IMR-90 (cell line): Measurements from ENCODE around the gene FRS3.

Experiments used
- BHLHE40 ChIP-seq: fragments of 150-350 bp; IDR thresholded peaks from 2 replicates; pipeline ENCODE4 v1.6.1; 2016; ENCODE audit warnings: mild to moderate bottlenecking, low read depth, low read length
- MXI1 ChIP-seq: IDR thresholded peaks from 2 replicates; pipeline ENCODE4 v1.6.1; 2012; ENCODE audit warnings: low read depth, mild to moderate bottlenecking, low read length, moderate library complexity, borderline replicate concordance
- POLR2A ChIP-seq: IDR thresholded peaks from 2 replicates; pipeline ENCODE4 v1.6.1; 2012; ENCODE audit warnings: mild to moderate bottlenecking, low read depth, low read length
- RFX5 ChIP-seq: IDR thresholded peaks from 2 replicates; pipeline ENCODE4 v1.8.0; 2012; ENCODE audit warnings: low read depth, mild to moderate bottlenecking, low read length, moderate library complexity
- TF ChIP-seq, protein P1 (sequence below): conservative IDR thresholded peaks from 2 replicates; pipeline ENCODE4 v1.5.1; 2012; ENCODE audit warnings: mild to moderate bottlenecking, low read depth, low read length, improper control_type of control experiment
- TF ChIP-seq, protein P2 (sequence below): fragments of 150-350 bp; IDR thresholded peaks from 2 replicates; pipeline ENCODE4 v1.6.1; 2017; ENCODE audit warnings: mild to moderate bottlenecking, antibody characterized with exemption, low read length, low read depth

DNA sequence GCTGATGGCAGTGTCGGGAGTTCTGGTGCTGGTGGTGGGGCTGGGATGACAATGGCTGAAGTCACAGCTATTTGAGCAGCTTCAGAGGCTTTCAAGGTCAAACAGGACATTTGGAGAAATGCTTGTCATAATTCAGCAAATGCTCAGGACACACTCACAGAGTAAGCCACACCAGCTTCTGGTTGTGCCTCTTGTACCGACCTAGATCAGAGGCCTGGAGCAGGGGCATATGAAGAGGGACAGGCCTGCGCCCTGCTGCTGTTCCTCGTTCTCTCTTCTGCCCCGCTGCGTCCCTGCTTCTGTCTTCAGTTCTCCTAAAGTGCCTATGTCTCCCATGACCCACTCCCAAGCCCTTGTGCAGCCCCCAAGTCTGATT lies 31.6 kb downstream of the FRS3 start:
- TF ChIP-seq, protein P1, sequence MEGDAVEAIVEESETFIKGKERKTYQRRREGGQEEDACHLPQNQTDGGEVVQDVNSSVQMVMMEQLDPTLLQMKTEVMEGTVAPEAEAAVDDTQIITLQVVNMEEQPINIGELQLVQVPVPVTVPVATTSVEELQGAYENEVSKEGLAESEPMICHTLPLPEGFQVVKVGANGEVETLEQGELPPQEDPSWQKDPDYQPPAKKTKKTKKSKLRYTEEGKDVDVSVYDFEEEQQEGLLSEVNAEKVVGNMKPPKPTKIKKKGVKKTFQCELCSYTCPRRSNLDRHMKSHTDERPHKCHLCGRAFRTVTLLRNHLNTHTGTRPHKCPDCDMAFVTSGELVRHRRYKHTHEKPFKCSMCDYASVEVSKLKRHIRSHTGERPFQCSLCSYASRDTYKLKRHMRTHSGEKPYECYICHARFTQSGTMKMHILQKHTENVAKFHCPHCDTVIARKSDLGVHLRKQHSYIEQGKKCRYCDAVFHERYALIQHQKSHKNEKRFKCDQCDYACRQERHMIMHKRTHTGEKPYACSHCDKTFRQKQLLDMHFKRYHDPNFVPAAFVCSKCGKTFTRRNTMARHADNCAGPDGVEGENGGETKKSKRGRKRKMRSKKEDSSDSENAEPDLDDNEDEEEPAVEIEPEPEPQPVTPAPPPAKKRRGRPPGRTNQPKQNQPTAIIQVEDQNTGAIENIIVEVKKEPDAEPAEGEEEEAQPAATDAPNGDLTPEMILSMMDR = no peak
- TF ChIP-seq POLR2A (no peak), BHLHE40 (no peak), MXI1 (no peak), RFX5 (no peak)
- TF ChIP-seq, protein P2, sequence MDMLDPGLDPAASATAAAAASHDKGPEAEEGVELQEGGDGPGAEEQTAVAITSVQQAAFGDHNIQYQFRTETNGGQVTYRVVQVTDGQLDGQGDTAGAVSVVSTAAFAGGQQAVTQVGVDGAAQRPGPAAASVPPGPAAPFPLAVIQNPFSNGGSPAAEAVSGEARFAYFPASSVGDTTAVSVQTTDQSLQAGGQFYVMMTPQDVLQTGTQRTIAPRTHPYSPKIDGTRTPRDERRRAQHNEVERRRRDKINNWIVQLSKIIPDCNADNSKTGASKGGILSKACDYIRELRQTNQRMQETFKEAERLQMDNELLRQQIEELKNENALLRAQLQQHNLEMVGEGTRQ = no peak
